Measurements from ENCODE around the gene PHYH.
"Not testable (repeated sequence)": the region's sequence is repeated elsewhere in the genome, so short reads cannot be mapped to it uniquely, and the experiment has no call there.

Gene PHYH

GRCh38 chr10:13335881-13336280 is 36.0 kb upstream of the PHYH start:
- Histone ChIP-seq H3K9ac (ENCODE audit: low read depth, low read length) (no peak overlapping the region), H3K4me3 (ENCODE audit: low read depth, low read length) (no peak overlapping the region), H3K4me1 (ENCODE audit: control insufficient read depth, insufficient read depth, low read length) (peaks cover 11% of the 10 kb centered on the region), H3K27me3 (ENCODE audit: control insufficient read depth, insufficient read depth, low read length) (no peaks in the 10 kb centered on the region), H3K9me3 (ENCODE audit: control insufficient read depth, insufficient read depth, low read length) (no peaks in the 10 kb centered on the region), H3K36me3 (ENCODE audit: control insufficient read depth, insufficient read depth, low read length) (peaks cover 52% of the 10 kb centered on the region)

- peaks cover 61% of the 10 kb centered on the region for H3K36me3 ChIP-seq (ENCODE audit: control insufficient read depth, insufficient read depth, low read length)
- no peak overlapping the region for H3K9ac ChIP-seq (ENCODE audit: low read depth, low read length)
- H3K9me3 ChIP-seq (ENCODE audit: control insufficient read depth, insufficient read depth, low read length) = no peaks in the 10 kb centered on the region
- H3K4me3 ChIP-seq (ENCODE audit: low read depth, low read length) = no peak overlapping the region
- H3K4me1 ChIP-seq (ENCODE audit: control insufficient read depth, insufficient read depth, low read length) = peaks cover 4% of the 10 kb centered on the region
- no peaks in the 10 kb centered on the region for H3K27me3 ChIP-seq (ENCODE audit: control insufficient read depth, insufficient read depth, low read length)
Observed at GRCh38 chr10:13334556-13334955, 34.7 kb upstream of the PHYH start.

GRCh38 chr10:13331646-13332045 is 31.8 kb upstream of the PHYH start:
- Histone ChIP-seq H3K36me3 (ENCODE audit: control insufficient read depth, insufficient read depth, low read length) (peaks cover 57% of the 10 kb centered on the region), H3K27me3 (ENCODE audit: control insufficient read depth, insufficient read depth, low read length) (no peaks in the 10 kb centered on the region), H3K4me3 (ENCODE audit: low read depth, low read length) (no peak overlapping the region), H3K4me1 (ENCODE audit: control insufficient read depth, insufficient read depth, low read length) (peaks cover 4% of the 10 kb centered on the region), H3K9me3 (ENCODE audit: control insufficient read depth, insufficient read depth, low read length) (no peaks in the 10 kb centered on the region), H3K9ac (ENCODE audit: low read depth, low read length) (no peak overlapping the region)

GRCh38 chr10:13330980-13331379 is 31.1 kb upstream of the PHYH start:
- peaks cover 57% of the 10 kb centered on the region for H3K36me3 ChIP-seq (ENCODE audit: control insufficient read depth, insufficient read depth, low read length)
- H3K27me3 ChIP-seq (ENCODE audit: control insufficient read depth, insufficient read depth, low read length); H3K9ac ChIP-seq (ENCODE audit: low read depth, low read length); H3K4me3 ChIP-seq (ENCODE audit: low read depth, low read length); H3K9me3 ChIP-seq (ENCODE audit: control insufficient read depth, insufficient read depth, low read length); H3K4me1 ChIP-seq (ENCODE audit: control insufficient read depth, insufficient read depth, low read length): not testable (repeated sequence)

GRCh38 chr10:13329565-13329964 is 29.7 kb upstream of the PHYH start:
- Histone ChIP-seq H3K9ac (ENCODE audit: low read depth, low read length) (no peak overlapping the region), H3K27me3 (ENCODE audit: control insufficient read depth, insufficient read depth, low read length) (no peaks in the 10 kb centered on the region), H3K36me3 (ENCODE audit: control insufficient read depth, insufficient read depth, low read length) (peaks cover 56% of the 10 kb centered on the region), H3K9me3 (ENCODE audit: control insufficient read depth, insufficient read depth, low read length) (no peaks in the 10 kb centered on the region), H3K4me3 (ENCODE audit: low read depth, low read length) (no peak overlapping the region), H3K4me1 (ENCODE audit: control insufficient read depth, insufficient read depth, low read length) (peaks cover 4% of the 10 kb centered on the region)

- Histone ChIP-seq H3K27me3 (ENCODE audit: control insufficient read depth, insufficient read depth, low read length) (no peaks in the 10 kb centered on the region), H3K9me3 (ENCODE audit: control insufficient read depth, insufficient read depth, low read length) (no peaks in the 10 kb centered on the region), H3K9ac (ENCODE audit: low read depth, low read length) (no peak overlapping the region), H3K4me1 (ENCODE audit: control insufficient read depth, insufficient read depth, low read length) (peaks cover 4% of the 10 kb centered on the region), H3K4me3 (ENCODE audit: low read depth, low read length) (no peak overlapping the region), H3K36me3 (ENCODE audit: control insufficient read depth, insufficient read depth, low read length) (peaks cover 57% of the 10 kb centered on the region)
Observed at GRCh38 chr10:13328613-13329012, 28.7 kb upstream of the PHYH start.

- no peaks in the 10 kb centered on the region for H3K27me3 ChIP-seq (ENCODE audit: control insufficient read depth, insufficient read depth, low read length)
- H3K4me3 ChIP-seq (ENCODE audit: low read depth, low read length) = no peak overlapping the region
- H3K9ac ChIP-seq (ENCODE audit: low read depth, low read length) = no peak overlapping the region
- H3K36me3 ChIP-seq (ENCODE audit: control insufficient read depth, insufficient read depth, low read length) = peaks cover 54% of the 10 kb centered on the region
- H3K4me1 ChIP-seq (ENCODE audit: control insufficient read depth, insufficient read depth, low read length) = peaks cover 4% of the 10 kb centered on the region
- H3K9me3 ChIP-seq (ENCODE audit: control insufficient read depth, insufficient read depth, low read length) = no peaks in the 10 kb centered on the region
Observed at GRCh38 chr10:13328126-13328525, 28.3 kb upstream of the PHYH start.

GRCh38 chr10:13327534-13327933 is 27.7 kb upstream of the PHYH start:
- Histone ChIP-seq H3K36me3 (ENCODE audit: control insufficient read depth, insufficient read depth, low read length) (peaks cover 57% of the 10 kb centered on the region), H3K27me3 (ENCODE audit: control insufficient read depth, insufficient read depth, low read length) (no peaks in the 10 kb centered on the region), H3K9me3 (ENCODE audit: control insufficient read depth, insufficient read depth, low read length) (no peaks in the 10 kb centered on the region), H3K4me1 (ENCODE audit: control insufficient read depth, insufficient read depth, low read length) (peaks cover 4% of the 10 kb centered on the region), H3K9ac (ENCODE audit: low read depth, low read length) (no peak overlapping the region), H3K4me3 (ENCODE audit: low read depth, low read length) (no peak overlapping the region)

- no peak overlapping the region for H3K9ac ChIP-seq (ENCODE audit: low read depth, low read length)
- no peak overlapping the region for H3K4me3 ChIP-seq (ENCODE audit: low read depth, low read length)
- no peaks in the 10 kb centered on the region for H3K9me3 ChIP-seq (ENCODE audit: control insufficient read depth, insufficient read depth, low read length)
- no peaks in the 10 kb centered on the region for H3K27me3 ChIP-seq (ENCODE audit: control insufficient read depth, insufficient read depth, low read length)
- peaks cover 46% of the 10 kb centered on the region for H3K36me3 ChIP-seq (ENCODE audit: control insufficient read depth, insufficient read depth, low read length)
- no peaks in the 10 kb centered on the region for H3K4me1 ChIP-seq (ENCODE audit: control insufficient read depth, insufficient read depth, low read length)
Observed at GRCh38 chr10:13322615-13323148, 22.8 kb upstream of the PHYH start.

GRCh38 chr10:13321576-13321975 is 21.7 kb upstream of the PHYH start:
- Histone ChIP-seq H3K9me3 (ENCODE audit: control insufficient read depth, insufficient read depth, low read length) (no peaks in the 10 kb centered on the region), H3K27me3 (ENCODE audit: control insufficient read depth, insufficient read depth, low read length) (no peaks in the 10 kb centered on the region), H3K4me1 (ENCODE audit: control insufficient read depth, insufficient read depth, low read length) (no peaks in the 10 kb centered on the region), H3K4me3 (ENCODE audit: low read depth, low read length) (no peak overlapping the region), H3K9ac (ENCODE audit: low read depth, low read length) (no peak overlapping the region), H3K36me3 (ENCODE audit: control insufficient read depth, insufficient read depth, low read length) (peaks cover 41% of the 10 kb centered on the region)

GRCh38 chr10:13319166-13319565 is 19.3 kb upstream of the PHYH start:
- no peaks in the 10 kb centered on the region for H3K9me3 ChIP-seq (ENCODE audit: control insufficient read depth, insufficient read depth, low read length)
- no peak overlapping the region for H3K9ac ChIP-seq (ENCODE audit: low read depth, low read length)
- H3K36me3 ChIP-seq (ENCODE audit: control insufficient read depth, insufficient read depth, low read length) = peaks cover 23% of the 10 kb centered on the region
- no peaks in the 10 kb centered on the region for H3K27me3 ChIP-seq (ENCODE audit: control insufficient read depth, insufficient read depth, low read length)
- H3K4me1 ChIP-seq (ENCODE audit: control insufficient read depth, insufficient read depth, low read length) = no peaks in the 10 kb centered on the region
- H3K4me3 ChIP-seq (ENCODE audit: low read depth, low read length) = no peak overlapping the region

- no peaks in the 10 kb centered on the region for H3K4me1 ChIP-seq (ENCODE audit: control insufficient read depth, insufficient read depth, low read length)
- no peaks in the 10 kb centered on the region for H3K27me3 ChIP-seq (ENCODE audit: control insufficient read depth, insufficient read depth, low read length)
- H3K36me3 ChIP-seq (ENCODE audit: control insufficient read depth, insufficient read depth, low read length) = peaks cover 16% of the 10 kb centered on the region
- no peak overlapping the region for H3K9ac ChIP-seq (ENCODE audit: low read depth, low read length)
- no peak overlapping the region for H3K4me3 ChIP-seq (ENCODE audit: low read depth, low read length)
- H3K9me3 ChIP-seq (ENCODE audit: control insufficient read depth, insufficient read depth, low read length) = no peaks in the 10 kb centered on the region
Observed at GRCh38 chr10:13317474-13317873, 17.6 kb upstream of the PHYH start.

All from iPS-15b (cell line).